HG02798 (cell line): ENCODE data around the gene ADAMTS13.

Source experiments
- ATAC-seq: cut with Tn5 transposase; IDR thresholded peaks from one replicate; pipeline ENCODE4 v1.9.1; 2021; ENCODE audit warnings: mild to moderate bottlenecking; ENCODE audit not compliant: unreplicated experiment, poor library complexity

Gene ADAMTS13

DNA sequence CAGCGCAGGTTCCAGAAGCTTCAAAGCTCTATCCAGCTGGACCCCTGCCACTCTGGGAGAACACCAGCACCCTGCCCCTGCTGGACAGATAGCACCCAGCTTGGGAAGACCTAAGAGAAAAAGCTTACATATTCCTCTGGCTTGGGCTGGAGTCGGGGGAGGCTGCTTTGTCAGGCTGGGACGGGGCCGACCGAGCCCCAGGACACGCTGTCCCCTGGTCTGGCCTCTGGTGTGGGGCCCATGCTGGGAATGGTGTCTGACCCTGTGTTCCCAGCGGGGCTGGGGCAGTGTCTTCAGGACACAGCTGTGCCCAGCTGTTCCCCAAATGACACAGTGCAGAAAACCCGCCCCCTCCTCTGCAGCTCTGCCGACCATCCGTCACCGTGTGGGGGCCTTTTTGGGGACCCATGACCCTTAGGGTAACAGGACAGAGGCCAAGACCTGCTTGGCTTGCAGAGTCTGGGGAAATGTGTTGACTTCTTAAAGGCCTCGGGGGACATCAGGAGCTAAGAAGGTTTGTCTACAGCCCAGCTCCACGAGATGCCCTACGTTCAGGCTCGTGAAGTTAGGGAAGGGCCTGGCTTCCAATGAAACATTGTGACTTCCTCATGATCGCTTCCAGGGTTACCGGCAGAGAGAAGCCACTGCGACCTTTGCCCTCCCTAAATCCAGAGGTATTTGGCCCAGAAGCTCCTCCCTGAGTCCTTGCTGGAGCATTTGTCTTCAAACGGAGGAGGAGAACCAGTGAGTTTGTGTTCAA, 77.1 kb downstream of the ADAMTS13 start:
- no peak for ATAC-seq

GRCh38 chr9:133499892-133500270, 77.7 kb downstream of the ADAMTS13 start:
- ATAC-seq = no peak

GRCh38 chr9:133502112-133502511, 79.9 kb downstream of the ADAMTS13 start:
- ATAC-seq = no peak

- no peak for ATAC-seq
Observed at GRCh38 chr9:133505186-133505830, 83.1 kb downstream of the ADAMTS13 start.

- no peak for ATAC-seq
Observed at GRCh38 chr9:133505901-133506652, 83.9 kb downstream of the ADAMTS13 start.

- ATAC-seq = no peak
Observed at GRCh38 chr9:133506653-133507038, 84.5 kb downstream of the ADAMTS13 start.

DNA sequence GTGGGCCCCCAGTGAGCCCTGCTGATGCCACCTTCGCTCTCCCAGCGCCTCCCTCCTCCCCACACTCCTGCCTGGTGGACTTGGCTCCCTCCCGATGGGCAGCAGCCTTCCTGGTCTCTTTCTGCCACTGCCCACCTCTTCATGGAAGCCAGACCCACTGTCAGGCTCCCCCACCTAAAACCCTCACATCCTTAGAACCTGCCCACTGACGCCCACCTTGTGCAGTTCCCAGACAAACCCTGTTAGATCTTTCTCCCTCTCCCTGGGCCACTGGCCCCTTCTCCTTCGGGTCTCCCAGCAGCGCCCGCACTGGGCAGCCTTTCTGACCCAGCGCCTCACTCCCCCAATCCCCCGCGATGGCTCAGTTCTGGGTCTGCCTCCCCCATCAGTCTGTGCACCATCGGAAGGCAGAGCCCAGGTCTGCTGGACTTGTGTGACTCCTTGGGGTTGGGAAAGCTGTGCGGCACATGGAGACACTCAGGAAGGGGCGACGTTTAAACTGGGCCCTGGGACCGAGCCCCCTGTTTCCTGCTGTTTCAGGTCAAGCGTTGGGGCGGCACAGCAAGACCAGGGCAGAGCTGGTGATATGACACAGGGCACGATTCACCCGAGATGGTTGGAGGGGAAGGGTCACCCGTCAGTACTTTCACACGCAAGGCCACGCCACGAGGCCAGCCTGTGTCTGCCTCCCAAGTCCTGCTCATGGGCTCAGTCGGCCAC, 85.2 kb downstream of the ADAMTS13 start:
- ATAC-seq = no peak

- no peak for ATAC-seq
Observed at GRCh38 chr9:133508046-133508445, 85.9 kb downstream of the ADAMTS13 start.
